Nephron progenitor cell (in vitro differentiated cells): Measurements from ENCODE around the gene LRRC56.

ENCODE experiments used
- DNase-seq: peaks from one replicate; pipeline ENCODE4 v3.0.0; 2021
- H3K27ac Mint-ChIP-seq: 2 replicates; pipeline ENCODE4 v1.8.0; 2021; ENCODE audit warnings: mild to moderate bottlenecking, moderate library complexity, mixed read lengths
- H3K27me3 Mint-ChIP-seq: 2 replicates; pipeline ENCODE4 v1.8.0; 2021; ENCODE audit warnings: mild to moderate bottlenecking, low read depth, mixed read lengths; ENCODE audit not compliant: poor library complexity
- H3K36me3 Mint-ChIP-seq: 2 replicates; pipeline ENCODE4 v1.8.0; 2021; ENCODE audit warnings: low read depth, mixed read lengths
- H3K4me1 Mint-ChIP-seq: 2 replicates; pipeline ENCODE4 v1.8.0; 2021; ENCODE audit warnings: mixed read lengths
- H3K4me3 Mint-ChIP-seq: 2 replicates; pipeline ENCODE4 v1.8.0; 2021; ENCODE audit warnings: mild to moderate bottlenecking, moderate library complexity, mixed read lengths
- H3K9me3 Mint-ChIP-seq: 2 replicates; pipeline ENCODE4 v1.8.0; 2021; ENCODE audit warnings: mild to moderate bottlenecking, moderate library complexity, mixed read lengths
- TF ChIP-seq, protein P1 (sequence below): fragments of 200-600 bp; sonication (generic); IDR thresholded peaks from 2 replicates; pipeline ENCODE4 v1.5.0; 2021; ENCODE audit warnings: antibody characterized with exemption

The LRRC56 gene

DNA sequence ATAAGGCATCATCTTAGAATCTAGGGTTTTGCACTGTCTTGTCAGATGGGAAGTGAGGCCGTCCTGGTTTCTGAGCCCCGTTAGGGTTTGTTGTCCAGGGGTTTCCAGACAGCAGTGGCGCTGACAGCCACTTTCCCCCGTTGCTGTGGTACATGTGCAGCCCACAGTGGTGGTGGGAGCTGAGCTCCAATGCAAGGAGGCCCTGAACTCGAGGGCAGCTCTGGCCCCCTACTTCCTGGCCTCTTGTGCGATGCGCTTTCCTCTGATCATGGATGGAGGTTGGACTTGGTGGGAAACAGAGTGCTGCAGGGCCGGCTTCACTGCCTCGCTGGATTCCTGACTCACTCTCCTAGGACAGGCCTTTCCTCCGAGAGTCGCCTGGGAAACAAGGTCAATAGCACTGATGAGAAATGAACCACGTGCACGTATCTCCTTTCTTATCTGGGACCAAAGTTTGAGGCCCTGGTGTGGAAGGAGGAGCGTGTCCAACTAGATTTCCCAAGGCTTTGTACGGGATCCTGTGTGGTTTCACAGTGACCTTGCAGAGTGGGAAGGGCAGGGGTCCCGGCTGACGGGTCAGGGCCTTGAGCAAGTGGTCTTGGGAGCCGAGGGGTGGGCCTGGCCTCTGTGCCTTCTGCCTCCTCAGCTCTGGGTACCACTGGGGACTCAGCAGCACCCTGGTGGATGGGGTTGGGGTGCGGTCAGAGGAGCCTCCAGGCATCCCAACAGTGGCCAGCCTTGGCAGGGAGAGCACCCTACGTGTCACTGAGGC lies 42.7 kb downstream of the LRRC56 start:
- peaks cover 2% of the 10 kb centered on the region for H3K27me3 Mint-ChIP-seq
- TF ChIP-seq, protein P1, sequence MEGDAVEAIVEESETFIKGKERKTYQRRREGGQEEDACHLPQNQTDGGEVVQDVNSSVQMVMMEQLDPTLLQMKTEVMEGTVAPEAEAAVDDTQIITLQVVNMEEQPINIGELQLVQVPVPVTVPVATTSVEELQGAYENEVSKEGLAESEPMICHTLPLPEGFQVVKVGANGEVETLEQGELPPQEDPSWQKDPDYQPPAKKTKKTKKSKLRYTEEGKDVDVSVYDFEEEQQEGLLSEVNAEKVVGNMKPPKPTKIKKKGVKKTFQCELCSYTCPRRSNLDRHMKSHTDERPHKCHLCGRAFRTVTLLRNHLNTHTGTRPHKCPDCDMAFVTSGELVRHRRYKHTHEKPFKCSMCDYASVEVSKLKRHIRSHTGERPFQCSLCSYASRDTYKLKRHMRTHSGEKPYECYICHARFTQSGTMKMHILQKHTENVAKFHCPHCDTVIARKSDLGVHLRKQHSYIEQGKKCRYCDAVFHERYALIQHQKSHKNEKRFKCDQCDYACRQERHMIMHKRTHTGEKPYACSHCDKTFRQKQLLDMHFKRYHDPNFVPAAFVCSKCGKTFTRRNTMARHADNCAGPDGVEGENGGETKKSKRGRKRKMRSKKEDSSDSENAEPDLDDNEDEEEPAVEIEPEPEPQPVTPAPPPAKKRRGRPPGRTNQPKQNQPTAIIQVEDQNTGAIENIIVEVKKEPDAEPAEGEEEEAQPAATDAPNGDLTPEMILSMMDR, result no peak
- peak overlapping the region; percentile 53 for H3K4me3 Mint-ChIP-seq
- H3K36me3 Mint-ChIP-seq, result peaks cover 11% of the 10 kb centered on the region
- H3K9me3 Mint-ChIP-seq, result no peaks in the 10 kb centered on the region
- DNase-seq, result no peak
- peaks cover 39% of the 10 kb centered on the region for H3K4me1 Mint-ChIP-seq
- H3K27ac Mint-ChIP-seq, result peak overlapping the region; percentile 87

DNA sequence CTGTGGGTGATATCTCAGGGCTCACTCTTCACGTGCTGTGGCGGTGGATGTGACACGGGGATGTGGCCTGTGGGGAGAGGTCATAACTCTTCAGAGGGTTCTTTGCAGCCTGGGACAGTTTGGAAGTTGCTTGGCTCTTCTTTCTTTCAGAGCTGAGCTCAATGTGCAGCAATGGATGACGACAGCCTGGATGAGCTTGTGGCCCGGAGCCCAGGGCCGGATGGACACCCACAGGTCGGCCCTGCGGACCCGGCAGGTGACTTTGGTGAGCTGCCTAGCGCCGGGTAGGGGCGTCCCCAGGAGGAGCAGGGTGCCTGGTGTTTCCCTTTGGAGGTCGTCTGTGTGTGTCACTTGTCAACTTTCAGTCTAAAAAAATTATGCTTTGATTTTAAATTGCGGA lies 44.0 kb downstream of the LRRC56 start:
- Mint-ChIP-seq H3K9me3 (no peaks in the 10 kb centered on the region), H3K27ac (peak overlapping the region; percentile 97), H3K36me3 (peaks cover 14% of the 10 kb centered on the region), H3K4me3 (peak overlapping the region; percentile 28), H3K27me3 (no peaks in the 10 kb centered on the region), H3K4me1 (peaks cover 36% of the 10 kb centered on the region)
- TF ChIP-seq, protein P1, result no peak
- DNase-seq, result no peak

DNA sequence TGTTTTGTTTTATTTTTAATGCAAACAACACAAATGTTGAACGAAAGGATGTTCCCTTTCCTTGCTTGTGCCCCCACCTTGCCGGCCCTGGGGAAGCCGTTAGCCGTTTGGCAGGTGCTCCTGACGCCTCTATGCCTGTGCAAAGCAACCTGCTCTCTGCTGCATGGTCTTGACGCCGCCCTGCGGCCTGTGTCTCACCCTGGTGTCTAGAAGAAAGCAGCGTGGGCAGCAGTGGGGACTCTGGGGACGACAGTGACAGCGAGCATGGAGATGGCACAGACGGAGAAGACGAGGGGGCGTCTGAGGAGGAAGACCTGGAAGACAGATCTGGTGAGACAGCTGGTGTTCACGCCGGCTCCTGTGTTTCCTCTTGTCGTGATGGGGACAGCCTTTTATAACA lies 44.4 kb downstream of the LRRC56 start:
- Mint-ChIP-seq H3K27me3 (no peaks in the 10 kb centered on the region), H3K9me3 (no peaks in the 10 kb centered on the region), H3K4me3 (no peak overlapping the region), H3K27ac (no peak overlapping the region), H3K36me3 (peaks cover 17% of the 10 kb centered on the region), H3K4me1 (peaks cover 36% of the 10 kb centered on the region)
- no peak for DNase-seq
- TF ChIP-seq, protein P1, result no peak

DNA sequence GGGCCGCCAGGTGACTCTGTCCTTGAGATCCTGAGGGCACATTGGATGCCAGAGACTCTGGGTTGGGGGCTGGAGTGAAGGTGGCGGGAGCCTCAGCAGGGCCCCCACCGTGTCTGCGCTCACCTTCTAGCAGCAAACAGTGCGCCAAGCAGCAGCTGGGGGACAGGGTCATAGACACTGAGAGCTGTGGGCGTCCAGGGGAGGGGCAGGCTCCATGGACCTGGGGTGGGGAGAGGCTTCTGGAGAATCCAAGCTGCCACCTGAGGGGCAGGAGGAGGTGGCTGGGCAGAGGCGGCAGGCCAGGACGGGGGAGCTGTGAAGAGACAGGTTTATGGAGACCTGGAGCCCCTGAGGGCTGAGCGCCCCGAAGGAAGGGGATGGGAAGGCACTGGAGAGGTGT lies 47.0 kb downstream of the LRRC56 start:
- Mint-ChIP-seq H3K4me1 (peaks cover 14% of the 10 kb centered on the region), H3K27ac (peak overlapping the region; percentile 32), H3K27me3 (no peaks in the 10 kb centered on the region), H3K9me3 (no peaks in the 10 kb centered on the region), H3K36me3 (peaks cover 33% of the 10 kb centered on the region), H3K4me3 (no peak overlapping the region)
- TF ChIP-seq, protein P1, result no peak
- no peak for DNase-seq

DNA sequence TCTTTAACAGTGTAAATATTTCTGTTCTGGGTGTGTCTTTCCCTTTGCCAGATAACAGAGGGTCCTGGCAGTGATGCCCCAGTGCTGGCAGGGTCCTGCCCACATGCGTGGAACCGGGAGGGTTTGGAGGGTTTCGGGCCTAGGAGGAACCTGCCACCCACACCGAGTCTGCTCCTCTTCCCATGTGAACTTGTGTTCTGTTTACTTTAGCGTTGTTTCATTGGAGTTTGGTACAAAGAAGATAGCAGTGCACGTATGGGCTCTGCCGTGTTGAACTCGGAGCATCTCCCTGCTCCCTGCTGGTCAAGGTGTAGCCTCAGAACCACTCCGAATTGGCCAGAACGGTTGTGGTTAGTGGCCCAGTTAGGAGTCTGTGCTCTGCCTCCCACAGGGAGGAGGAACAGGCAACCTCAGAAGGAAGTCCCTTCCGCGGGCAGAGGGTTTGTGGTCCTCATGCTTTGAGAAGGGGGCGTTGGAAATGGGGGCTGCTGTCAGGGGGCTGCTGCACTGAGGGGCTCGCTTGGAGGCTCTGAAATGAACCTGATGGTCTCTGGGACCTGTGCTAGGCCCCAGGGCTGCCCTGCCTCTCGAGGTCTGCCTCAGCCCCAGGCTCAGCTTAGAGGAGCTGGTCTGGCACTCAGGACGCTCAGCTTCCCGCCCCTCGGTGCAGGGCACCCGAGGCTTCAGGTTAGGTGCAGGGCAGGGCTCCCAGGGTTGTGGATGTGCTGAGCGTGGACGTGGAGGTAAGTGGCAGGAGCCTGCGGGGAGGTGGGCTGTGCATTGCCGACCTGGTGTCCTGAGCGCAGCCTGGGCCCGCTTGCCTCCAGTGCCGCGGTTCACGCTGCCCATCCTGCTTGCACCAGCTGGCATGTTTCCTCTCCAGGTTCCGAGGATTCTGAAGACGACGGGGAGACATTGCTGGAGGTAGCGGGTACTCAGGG lies 49.3 kb downstream of the LRRC56 start:
- Mint-ChIP-seq H3K36me3 (peaks cover 49% of the 10 kb centered on the region), H3K27ac (peak overlapping the region; percentile 83), H3K27me3 (no peaks in the 10 kb centered on the region), H3K4me3 (no peak overlapping the region), H3K9me3 (no peaks in the 10 kb centered on the region), H3K4me1 (no peaks in the 10 kb centered on the region)
- TF ChIP-seq, protein P1, result no peak
- no peak for DNase-seq
